ENCODE results near the gene ARMC10. TPM values are rescaled to one million over a fixed set of nuclear protein-coding genes. Genes with fewer than 3 reads are reported as not detected.
"Not testable (repeated sequence)": the region's sequence is repeated elsewhere in the genome, so short reads cannot be mapped to it uniquely, and the experiment has no call there.

ARMC10 gene
- total RNA-seq, 1 donor from 2014 or later = 46.6 TPM

DNA sequence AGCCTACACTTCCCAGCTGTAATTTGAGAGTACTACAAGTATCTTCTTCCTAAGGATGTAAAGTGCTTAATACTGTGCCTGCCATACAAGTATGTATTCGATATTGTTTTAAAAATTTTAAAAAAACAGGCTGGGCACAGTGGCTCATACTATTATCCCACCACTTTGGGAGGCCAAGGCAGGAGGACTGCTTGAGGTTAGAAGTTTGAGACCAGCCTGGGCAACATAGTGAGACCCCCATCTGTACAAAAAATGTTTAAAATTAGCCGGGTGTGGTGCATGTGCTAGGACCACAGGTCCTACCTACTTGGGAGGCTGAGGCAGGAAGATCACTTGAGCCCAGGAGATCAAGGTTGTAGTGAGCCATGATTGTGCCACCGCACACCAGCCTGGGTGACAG is 8.3 kb downstream of the ARMC10 start:
- Histone ChIP-seq H3K36me3 (ENCODE audit: control insufficient read depth, insufficient read depth, low read length) (peaks cover 3% of the 10 kb centered on the region), H3K4me3 (ENCODE audit: low read depth, low read length) (no peak overlapping the region), H3K27me3 (ENCODE audit: control insufficient read depth, insufficient read depth, low read length) (no peaks in the 10 kb centered on the region)
- FAIRE-seq (no peak), DNase-seq (ENCODE audit: low read depth) (no peak)
- TF ChIP-seq CTCF (IDR thresholded peaks at IDR 0.05; ENCODE audit: insufficient read depth, low read length, severe bottlenecking) = no peak

- not testable (repeated sequence) for FAIRE-seq
These were observed 17.4 kb downstream of the ARMC10 start for GRCh38 chr7:103092321-103092720.

DNA sequence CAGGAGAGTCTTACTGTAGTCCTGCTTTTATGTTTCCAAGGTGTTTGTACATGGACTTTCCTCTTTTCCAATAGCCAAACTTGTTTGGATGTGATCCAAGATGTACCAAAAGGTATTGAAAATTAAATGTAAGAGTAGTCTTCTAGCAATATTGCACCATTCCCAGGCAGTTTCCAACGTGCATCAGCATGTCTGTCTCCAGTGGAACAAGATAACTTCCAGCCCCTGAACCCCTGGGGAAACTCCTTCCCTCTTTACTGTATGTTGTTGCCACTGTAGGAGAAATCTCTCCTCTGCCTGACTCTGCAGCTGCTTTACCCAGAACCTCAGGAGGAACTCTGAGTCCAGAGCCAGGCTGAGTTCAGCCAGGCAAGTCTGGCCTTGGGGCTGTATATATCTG is 18.5 kb downstream of the ARMC10 start:
- H3K27me3 ChIP-seq (ENCODE audit: control insufficient read depth, insufficient read depth, low read length) = no peaks in the 10 kb centered on the region
- H3K4me3 ChIP-seq (ENCODE audit: low read depth, low read length) = no peak overlapping the region
- TF ChIP-seq CTCF (IDR thresholded peaks at IDR 0.05; ENCODE audit: insufficient read depth, low read length, severe bottlenecking) = no peak
- peak; percentile 81 for DNase-seq (ENCODE audit: low read depth)
- peaks cover 6% of the 10 kb centered on the region for H3K36me3 ChIP-seq (ENCODE audit: control insufficient read depth, insufficient read depth, low read length)
- no peak for FAIRE-seq

More at GRCh38 chr7:103092321-103092720, 17.4 kb downstream of the ARMC10 start:
- not testable (repeated sequence) for H3K36me3 ChIP-seq (ENCODE audit: control insufficient read depth, insufficient read depth, low read length); DNase-seq (ENCODE audit: low read depth); H3K27me3 ChIP-seq (ENCODE audit: control insufficient read depth, insufficient read depth, low read length); H3K4me3 ChIP-seq (ENCODE audit: low read depth, low read length)

DNA sequence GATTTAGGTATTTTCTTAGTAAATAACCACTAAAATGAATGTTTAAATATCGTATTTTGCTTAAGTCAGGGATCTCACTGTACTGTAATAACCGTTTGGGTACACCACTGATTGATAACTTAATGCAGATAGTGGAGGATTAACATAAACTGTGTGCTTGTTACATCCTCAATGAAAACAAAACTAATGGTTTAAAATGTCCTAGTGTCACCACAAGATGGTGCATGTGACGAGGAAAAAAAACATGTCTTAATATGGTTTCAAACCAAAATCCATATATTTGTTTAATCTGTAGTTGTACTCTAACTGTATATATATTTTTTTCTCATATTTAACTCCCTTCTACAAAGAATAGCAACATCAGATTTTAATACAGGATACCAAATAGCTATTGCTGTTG is 19.2 kb downstream of the ARMC10 start:
- no peak for TF ChIP-seq CTCF (IDR thresholded peaks at IDR 0.05; ENCODE audit: insufficient read depth, low read length, severe bottlenecking)
- no peak for FAIRE-seq

DNA sequence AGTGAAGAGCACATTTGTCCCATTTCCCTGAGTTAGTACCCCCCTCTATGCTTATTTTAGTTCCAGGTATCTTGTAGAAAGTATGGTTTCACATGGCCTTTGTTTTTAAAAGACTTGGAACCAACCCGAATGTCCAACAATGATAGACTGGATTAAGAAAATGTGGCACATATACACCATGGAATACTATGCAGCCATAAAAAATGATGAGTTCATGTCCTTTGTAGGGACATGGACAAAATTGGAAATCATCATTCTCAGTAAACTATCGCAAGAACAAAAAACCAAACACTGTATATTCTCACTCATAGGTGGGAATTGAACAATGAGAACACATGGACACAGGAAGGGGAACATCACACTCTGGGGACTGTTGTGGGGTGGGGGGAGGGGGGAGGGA is 20.6 kb downstream of the ARMC10 start:
- H3K36me3 ChIP-seq (ENCODE audit: control insufficient read depth, insufficient read depth, low read length) = not testable (repeated sequence)

More for the DNA sequence above, 19.2 kb downstream of the ARMC10 start:
- Histone ChIP-seq H3K27me3 (ENCODE audit: control insufficient read depth, insufficient read depth, low read length) (no peaks in the 10 kb centered on the region), H3K4me3 (ENCODE audit: low read depth, low read length) (no peak overlapping the region), H3K36me3 (ENCODE audit: control insufficient read depth, insufficient read depth, low read length) (peaks cover 4% of the 10 kb centered on the region)
- DNase-seq (ENCODE audit: low read depth) = no peak

DNA sequence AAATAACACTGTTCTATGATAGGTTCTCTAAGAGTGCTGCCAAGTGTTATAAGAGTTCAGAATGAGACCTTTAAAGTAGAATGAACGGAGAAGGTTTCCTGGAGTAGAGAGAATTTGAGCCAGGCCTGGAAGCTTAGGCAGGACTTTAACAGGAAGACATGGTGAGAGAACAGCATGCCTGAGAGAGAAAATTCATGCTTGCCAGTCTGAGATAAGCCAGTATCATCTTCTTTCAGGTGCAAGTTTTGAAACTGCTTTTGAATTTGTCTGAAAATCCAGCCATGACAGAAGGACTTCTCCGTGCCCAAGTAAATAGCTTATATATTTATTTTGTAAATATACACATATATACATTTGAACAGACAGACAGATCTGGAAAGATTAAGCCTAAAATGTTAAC is 22.1 kb downstream of the ARMC10 start:
- Histone ChIP-seq H3K36me3 (ENCODE audit: control insufficient read depth, insufficient read depth, low read length) (peaks cover 4% of the 10 kb centered on the region), H3K27me3 (ENCODE audit: control insufficient read depth, insufficient read depth, low read length) (no peaks in the 10 kb centered on the region), H3K4me3 (ENCODE audit: low read depth, low read length) (no peak overlapping the region)
- no peak for FAIRE-seq
- no peak for DNase-seq (ENCODE audit: low read depth)
- TF ChIP-seq CTCF (IDR thresholded peaks at IDR 0.05; ENCODE audit: insufficient read depth, low read length, severe bottlenecking) = no peak

More for the DNA sequence above, 20.6 kb downstream of the ARMC10 start:
- not testable (repeated sequence) for H3K27me3 ChIP-seq (ENCODE audit: control insufficient read depth, insufficient read depth, low read length); DNase-seq (ENCODE audit: low read depth); H3K4me3 ChIP-seq (ENCODE audit: low read depth, low read length); FAIRE-seq

DNA sequence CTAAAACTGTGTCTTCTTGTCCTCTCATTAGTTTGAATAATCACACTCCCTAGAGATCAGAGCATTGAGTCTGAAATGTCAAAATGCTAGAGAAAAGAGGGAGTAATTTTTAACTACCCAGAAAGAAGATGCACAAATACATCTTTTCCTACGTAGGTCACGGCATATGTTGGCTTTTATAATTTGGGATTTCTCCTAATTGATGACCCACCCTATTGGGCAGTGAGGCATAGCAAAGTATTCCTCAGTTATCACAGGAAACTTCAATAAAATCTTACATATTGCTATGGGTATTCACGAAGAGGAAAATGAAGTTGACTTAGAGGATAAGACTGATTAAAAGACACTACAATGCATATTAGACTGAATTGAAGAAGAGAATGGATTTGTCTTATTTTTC is 25.4 kb downstream of the ARMC10 start:
- H3K36me3 ChIP-seq (ENCODE audit: control insufficient read depth, insufficient read depth, low read length) = peaks cover 3% of the 10 kb centered on the region
- no peak for FAIRE-seq
- no peaks in the 10 kb centered on the region for H3K27me3 ChIP-seq (ENCODE audit: control insufficient read depth, insufficient read depth, low read length)
- no peak overlapping the region for H3K4me3 ChIP-seq (ENCODE audit: low read depth, low read length)
- TF ChIP-seq CTCF (IDR thresholded peaks at IDR 0.05; ENCODE audit: insufficient read depth, low read length, severe bottlenecking) = no peak
- no peak for DNase-seq (ENCODE audit: low read depth)
